Neural crest cell (in vitro differentiated cells): Measurements from ENCODE around the gene SMNDC1. TPM values are rescaled to one million over a fixed set of nuclear protein-coding genes. Genes with fewer than 3 reads are reported as not detected.
A peak's percentile ranks its signal among the peaks of the same experiment; 100 is the strongest.
"Not testable (repeated sequence)": the region's sequence is repeated elsewhere in the genome, so short reads cannot be mapped to it uniquely, and the experiment has no call there.

Source experiments
- DNase-seq: peaks from one replicate; pipeline ENCODE4 v3.0.0; 2021; ENCODE audit warnings: low read depth, mixed read lengths, low spot score
- H3K27ac Mint-ChIP-seq: one replicate; pipeline ENCODE4 v1.8.0; 2021; ENCODE audit warnings: mild to moderate bottlenecking, mixed read lengths; ENCODE audit not compliant: unreplicated experiment
- H3K27me3 Mint-ChIP-seq: 2 replicates; pipeline ENCODE4 v1.8.0; 2021; ENCODE audit warnings: low read depth, mild to moderate bottlenecking, mixed read lengths
- H3K36me3 Mint-ChIP-seq: 2 replicates; pipeline ENCODE4 v1.8.0; 2021; ENCODE audit warnings: low read depth, mild to moderate bottlenecking, mixed read lengths
- H3K4me1 Mint-ChIP-seq: 2 replicates; pipeline ENCODE4 v1.8.0; 2021; ENCODE audit warnings: mixed read lengths
- H3K4me3 Mint-ChIP-seq: one replicate; pipeline ENCODE4 v1.8.0; 2021; ENCODE audit warnings: mild to moderate bottlenecking, mixed read lengths
- H3K9me3 Mint-ChIP-seq: 2 replicates; pipeline ENCODE4 v1.8.0; 2021; ENCODE audit warnings: mixed read lengths
- CTCF ChIP-seq: fragments of 200-600 bp; sonication (generic); conservative IDR thresholded peaks from 2 replicates; pipeline ENCODE4 v1.5.0; 2021; ENCODE audit warnings: antibody characterized with exemption, mild to moderate bottlenecking
- total RNA-seq: library from RNA; stranded (reverse); gene quantifications from 2 replicates; pipeline ENCODE4 v1.2.1, GENCODE V29; 2021

SMNDC1 gene
- total RNA-seq, 1 donor from 2014 or later: 48.1 TPM

- Mint-ChIP-seq H3K9me3 (no peaks in the 10 kb centered on the region), H3K27ac (no peak overlapping the region), H3K36me3 (no peaks in the 10 kb centered on the region), H3K4me3 (no peak overlapping the region), H3K4me1 (peaks cover 14% of the 10 kb centered on the region), H3K27me3 (peaks cover 2% of the 10 kb centered on the region)
- peak; percentile 21 for TF ChIP-seq CTCF
- DNase-seq: no peak
These were observed 31.5 kb upstream of the SMNDC1 start for GRCh38 chr10:110336111-110336721.

GRCh38 chr10:110335314-110336064, 30.8 kb upstream of the SMNDC1 start:
- Mint-ChIP-seq H3K36me3 (peaks cover 6% of the 10 kb centered on the region), H3K9me3 (peaks cover 3% of the 10 kb centered on the region), H3K27me3 (peaks cover 2% of the 10 kb centered on the region), H3K4me3 (no peak overlapping the region), H3K4me1 (peaks cover 14% of the 10 kb centered on the region), H3K27ac (no peak overlapping the region)
- TF ChIP-seq CTCF: no peak
- no peak for DNase-seq

GRCh38 chr10:110334061-110334656, 29.4 kb upstream of the SMNDC1 start:
- Mint-ChIP-seq H3K4me3 (no peak overlapping the region), H3K27ac (no peak overlapping the region), H3K36me3 (peaks cover 12% of the 10 kb centered on the region), H3K27me3 (no peaks in the 10 kb centered on the region), H3K4me1 (peaks cover 14% of the 10 kb centered on the region), H3K9me3 (peaks cover 6% of the 10 kb centered on the region)
- no peak for DNase-seq
- TF ChIP-seq CTCF: no peak

GRCh38 chr10:110331226-110331795, 26.6 kb upstream of the SMNDC1 start:
- H3K9me3 Mint-ChIP-seq, H3K4me1 Mint-ChIP-seq, H3K27me3 Mint-ChIP-seq, H3K4me3 Mint-ChIP-seq, H3K27ac Mint-ChIP-seq, DNase-seq: not testable (repeated sequence)
- H3K36me3 Mint-ChIP-seq: peaks cover 18% of the 10 kb centered on the region

- peaks cover 18% of the 10 kb centered on the region for H3K36me3 Mint-ChIP-seq
- peak overlapping the region; percentile 57 for H3K27ac Mint-ChIP-seq
- H3K9me3 Mint-ChIP-seq: peaks cover 9% of the 10 kb centered on the region
- DNase-seq: no peak
- peaks cover 5% of the 10 kb centered on the region for H3K27me3 Mint-ChIP-seq
- TF ChIP-seq CTCF: no peak
- peaks cover 3% of the 10 kb centered on the region for H3K4me1 Mint-ChIP-seq
- no peak overlapping the region for H3K4me3 Mint-ChIP-seq
These were observed 26.0 kb upstream of the SMNDC1 start for GRCh38 chr10:110330675-110331074.
